BLaER1 treated with 17β-estradiol and CSF1 and Interleukin-3, amounts not matched to agents 10 nM and 100 nM (cell line): ENCODE results near the gene GLIS2.
"Not testable (repeated sequence)": the region's sequence is repeated elsewhere in the genome, so short reads cannot be mapped to it uniquely, and the experiment has no call there.

Source experiments
- H3K27ac ChIP-seq, 11 experiments: shearing (Covaris generic); formaldehyde crosslinking; 2 replicates each; pipeline ENCODE4 v1.8.1; 2022
- H3K27me3 ChIP-seq, 11 experiments: shearing (Covaris generic); formaldehyde crosslinking; 2 replicates each; pipeline ENCODE4 v1.8.1; 2022
- H3K36me3 ChIP-seq, 11 experiments: shearing (Covaris generic); formaldehyde crosslinking; 2 replicates each; pipeline ENCODE4 v1.8.1; 2022
- H3K4me1 ChIP-seq, 10 experiments: shearing (Covaris generic); formaldehyde crosslinking; 2 replicates each; pipeline ENCODE4 v1.8.1; 2022
- H3K4me2 ChIP-seq, 11 experiments: shearing (Covaris generic); formaldehyde crosslinking; 2 replicates each; pipeline ENCODE4 v1.8.1; 2022
- H3K4me3 ChIP-seq, 10 experiments: shearing (Covaris generic); formaldehyde crosslinking; 2 replicates each; pipeline ENCODE4 v1.8.1; 2022
- H3K9ac ChIP-seq, 11 experiments: shearing (Covaris generic); formaldehyde crosslinking; 2 replicates each; pipeline ENCODE4 v1.8.1; 2022
- H3K9me3 ChIP-seq, 11 experiments: shearing (Covaris generic); formaldehyde crosslinking; replicated peaks in 1 of 11; 2 replicates each; pipeline ENCODE4 v1.8.1; 2022
- H4K20me1 ChIP-seq, 11 experiments: shearing (Covaris generic); formaldehyde crosslinking; 2 replicates each; pipeline ENCODE4 v1.8.1; 2022
- Cebpa-rat ChIP-seq, 11 experiments: shearing (Covaris generic); IDR thresholded peaks; 2 replicates each; pipeline ENCODE4 v1.8.1; 2022

Gene GLIS2

DNA sequence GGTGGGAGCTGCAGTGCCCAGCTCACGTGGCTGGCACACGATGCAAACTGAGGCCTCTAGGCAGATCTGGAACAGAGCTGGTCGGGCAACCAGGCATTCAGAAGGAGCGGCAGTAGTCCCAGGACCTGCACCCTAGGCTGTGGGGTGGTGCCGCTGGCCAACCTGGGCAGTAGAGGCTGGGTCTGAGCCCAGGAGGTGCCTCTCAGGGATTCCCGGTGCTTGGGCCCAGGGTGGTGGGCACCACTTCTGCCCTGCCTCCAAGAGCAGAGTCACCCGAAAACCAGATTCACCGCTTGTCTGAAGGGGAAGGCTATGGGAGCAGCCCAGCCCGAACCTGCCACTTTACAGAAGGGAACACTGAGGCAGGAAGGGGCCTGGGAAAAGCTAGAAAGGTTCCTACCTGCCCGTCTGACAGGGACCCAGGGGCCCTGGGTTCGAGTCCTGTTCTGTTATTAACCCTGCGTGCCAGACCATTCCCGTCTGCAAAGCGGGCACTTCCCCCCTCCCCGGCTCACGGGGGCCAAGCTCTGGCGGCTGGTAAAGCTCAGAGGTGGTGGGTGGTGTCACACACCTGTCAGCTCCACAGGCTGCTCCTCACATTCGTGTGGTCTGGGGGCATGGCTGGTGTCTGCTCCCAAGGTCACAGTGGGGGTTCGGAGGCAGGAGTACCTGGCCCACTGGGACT lies 16.9 kb downstream of the GLIS2 start:
- Histone ChIP-seq H3K9ac (0 out of 22 replicates have a peak overlapping the region, but pooled peaks of 1 of the 11 experiments have one; percentile 2), H3K4me1 (peaks cover 22 to 42% (median 31%) of the 10 kb centered on the region in 10 experiments), H4K20me1 (peaks cover 0 to 87% (median 48%) of the 10 kb centered on the region in 11 experiments; a peak in 19 of 22 replicates), H3K4me2 (no peak overlapping the region), H3K36me3 (peaks cover 22 to 54% (median 46%) of the 10 kb centered on the region in 11 experiments), H3K9me3 (no peaks in the 10 kb centered on the region), H3K4me3 (no peak overlapping the region), H3K27ac (no peak overlapping the region), H3K27me3 (no peaks in the 10 kb centered on the region)
- no peak for TF ChIP-seq Cebpa-rat (IDR thresholded peaks at IDR 0.05)

- H4K20me1 ChIP-seq = peaks cover 0 to 92% (median 53%) of the 10 kb centered on the region in 11 experiments; a peak in 20 of 22 replicates
- no peaks in the 10 kb centered on the region for H3K9me3 ChIP-seq
- no peak overlapping the region for H3K4me3 ChIP-seq
- H3K27me3 ChIP-seq = no peaks in the 10 kb centered on the region
- no peak overlapping the region for H3K4me2 ChIP-seq
- H3K36me3 ChIP-seq = peaks cover 27 to 59% (median 51%) of the 10 kb centered on the region in 11 experiments
- peaks cover 18 to 42% (median 26%) of the 10 kb centered on the region in 10 experiments for H3K4me1 ChIP-seq
- H3K9ac ChIP-seq = 0 out of 22 replicates have a peak overlapping the region, but pooled peaks of 1 of the 11 experiments have one; percentile 2
- no peak for TF ChIP-seq Cebpa-rat (IDR thresholded peaks at IDR 0.05)
- no peak overlapping the region for H3K27ac ChIP-seq
Observed at GRCh38 chr16:4333308-4333638, 17.4 kb downstream of the GLIS2 start.

DNA sequence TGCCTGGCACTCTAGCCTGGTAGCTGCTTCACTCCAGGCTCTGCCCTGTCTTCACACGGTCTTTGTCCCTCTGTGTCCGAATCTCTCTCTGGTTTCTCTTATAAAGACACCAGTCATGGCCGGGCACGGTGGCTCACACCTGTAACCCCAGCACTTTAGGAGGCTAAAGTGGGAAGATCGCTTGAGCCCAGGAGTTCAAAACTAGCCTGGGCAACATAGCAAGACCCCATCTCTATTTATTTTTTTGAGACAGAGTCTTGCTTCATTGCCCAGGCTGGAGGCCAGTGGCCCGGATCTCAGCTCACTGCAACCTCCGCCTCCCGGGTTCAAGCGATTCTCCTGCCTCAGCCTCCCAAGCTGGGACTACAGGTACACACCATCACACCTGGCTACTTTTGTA lies 17.8 kb downstream of the GLIS2 start:
- not testable (repeated sequence) for H3K27me3 ChIP-seq, H3K27ac ChIP-seq, H3K9ac ChIP-seq, H3K4me2 ChIP-seq, H3K4me3 ChIP-seq, H3K9me3 ChIP-seq
- Histone ChIP-seq H3K36me3 (peaks cover 31 to 64% (median 55%) of the 10 kb centered on the region in 11 experiments), H4K20me1 (peaks cover 0 to 93% (median 57%) of the 10 kb centered on the region in 11 experiments; a peak in 21 of 22 replicates), H3K4me1 (peaks cover 14 to 38% (median 21%) of the 10 kb centered on the region in 10 experiments)

DNA sequence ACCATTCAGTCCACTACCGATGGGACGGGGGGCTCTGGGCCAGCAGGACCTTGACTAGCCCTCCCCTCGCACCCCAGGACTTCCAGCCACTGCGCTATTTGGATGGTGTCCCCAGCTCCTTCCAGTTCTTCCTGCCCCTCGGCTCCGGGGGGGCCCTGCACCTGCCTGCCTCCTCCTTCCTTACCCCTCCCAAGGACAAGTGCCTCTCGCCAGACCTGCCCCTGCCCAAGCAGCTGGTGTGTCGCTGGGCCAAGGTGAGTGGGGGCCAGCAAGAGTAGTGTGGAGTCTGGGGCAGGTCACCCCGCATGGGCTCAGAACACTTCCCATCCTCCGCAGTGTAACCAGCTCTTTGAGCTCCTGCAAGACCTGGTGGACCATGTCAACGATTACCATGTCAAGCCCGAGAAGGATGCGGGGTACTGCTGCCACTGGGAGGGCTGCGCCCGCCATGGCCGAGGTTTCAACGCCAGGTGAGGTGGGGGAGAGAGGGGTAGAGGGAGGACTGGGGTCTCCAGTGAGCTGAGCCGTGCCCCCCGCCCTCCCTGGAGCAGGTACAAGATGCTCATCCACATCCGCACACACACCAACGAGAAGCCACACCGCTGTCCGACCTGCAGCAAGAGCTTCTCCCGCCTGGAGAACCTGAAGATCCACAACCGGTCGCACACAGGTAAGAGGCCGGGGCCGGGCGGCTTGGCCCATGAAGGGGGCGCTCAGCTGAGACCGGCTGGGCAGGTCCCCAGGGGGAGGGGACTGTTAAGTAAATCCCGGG lies 19.0 kb downstream of the GLIS2 start:
- no peak for TF ChIP-seq Cebpa-rat (IDR thresholded peaks at IDR 0.05)
- H3K9me3 ChIP-seq = no peaks in the 10 kb centered on the region
- H3K4me1 ChIP-seq = peaks cover 2 to 31% (median 12%) of the 10 kb centered on the region in 10 experiments
- peaks cover 0 to 93% (median 69%) of the 10 kb centered on the region in 11 experiments; a peak in 21 of 22 replicates for H4K20me1 ChIP-seq
- no peak overlapping the region for H3K4me3 ChIP-seq
- H3K27me3 ChIP-seq = no peaks in the 10 kb centered on the region
- H3K4me2 ChIP-seq = no peak overlapping the region
- no peak overlapping the region for H3K9ac ChIP-seq
- H3K27ac ChIP-seq = no peak overlapping the region
- H3K36me3 ChIP-seq = peaks cover 43 to 76% (median 67%) of the 10 kb centered on the region in 11 experiments

GRCh38 chr16:4336701-4337539 lies 21.1 kb downstream of the GLIS2 start:
- Histone ChIP-seq H3K27ac (peak overlapping the region in 1 of 11 experiments; percentile 38; a peak in 1 of 22 replicates), H3K9ac (peak overlapping the region in 2 of 11 experiments; percentile 27 to 28; a peak in 1 of 22 replicates), H3K9me3 (no peaks in the 10 kb centered on the region), H3K4me2 (no peak overlapping the region), H3K4me3 (no peak overlapping the region), H3K4me1 (peaks cover 0 to 41% (median 19%) of the 10 kb centered on the region in 10 experiments; a peak in 13 of 20 replicates), H3K36me3 (peaks cover 63 to 94% (median 86%) of the 10 kb centered on the region in 11 experiments), H4K20me1 (peaks cover 0 to 95% (median 83%) of the 10 kb centered on the region in 11 experiments; a peak in 21 of 22 replicates), H3K27me3 (no peaks in the 10 kb centered on the region)
- TF ChIP-seq Cebpa-rat (IDR thresholded peaks at IDR 0.05) = no peak

DNA sequence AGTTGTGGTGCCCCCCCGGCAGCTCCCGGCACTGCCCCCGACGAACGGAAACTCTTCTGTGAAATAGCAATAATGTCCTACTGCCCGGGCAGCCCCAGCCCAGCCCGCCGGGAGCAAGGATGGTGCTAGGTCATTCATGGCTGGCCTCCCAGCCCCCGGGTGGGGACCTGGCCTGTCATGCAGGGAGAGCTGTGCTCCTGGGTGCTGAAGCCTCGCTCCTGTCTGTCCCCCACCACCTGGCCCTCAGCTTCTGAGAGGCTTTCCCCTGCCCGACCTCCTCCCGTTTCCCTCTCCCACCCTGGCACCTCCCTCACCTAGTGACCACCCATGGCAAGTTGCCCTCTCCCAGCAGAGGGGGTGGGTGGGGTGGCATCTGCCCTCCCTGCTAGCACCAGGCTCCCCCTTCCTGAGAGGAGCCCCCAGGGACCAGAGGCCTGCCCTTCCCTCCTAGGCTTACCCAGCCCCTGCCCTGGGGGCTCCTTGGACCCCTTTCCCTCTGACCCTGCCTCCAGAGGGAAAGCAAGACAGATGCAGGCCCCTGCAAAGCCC lies 21.7 kb downstream of the GLIS2 start:
- Histone ChIP-seq H3K4me1 (peaks cover 0 to 41% (median 19%) of the 10 kb centered on the region in 10 experiments; a peak in 13 of 20 replicates), H3K36me3 (peaks cover 67 to 89% (median 81%) of the 10 kb centered on the region in 11 experiments), H4K20me1 (peaks cover 0 to 95% (median 86%) of the 10 kb centered on the region in 11 experiments; a peak in 21 of 22 replicates), H3K4me2 (no peak overlapping the region), H3K27ac (peak overlapping the region in 2 of 11 experiments; percentile 25 to 38; a peak in 3 of 22 replicates), H3K9me3 (no peaks in the 10 kb centered on the region), H3K27me3 (no peaks in the 10 kb centered on the region), H3K4me3 (no peak overlapping the region), H3K9ac (peak overlapping the region in 5 of 11 experiments; percentile 4 to 50 (median 27); a peak in 5 of 22 replicates)
- TF ChIP-seq Cebpa-rat (IDR thresholded peaks at IDR 0.05) = no peak

- Histone ChIP-seq H3K27ac (peak overlapping the region in 2 of 11 experiments; percentile 16 to 38; a peak in 4 of 22 replicates), H3K36me3 (peaks cover 72 to 89% (median 82%) of the 10 kb centered on the region in 11 experiments)
Observed at GRCh38 chr16:4338125-4338582, 22.3 kb downstream of the GLIS2 start.

More at GRCh38 chr16:4338125-4338582, 22.3 kb downstream of the GLIS2 start:
- Histone ChIP-seq H3K9me3 (no peaks in the 10 kb centered on the region), H3K4me3 (no peak overlapping the region), H3K4me1 (peaks cover 0 to 41% (median 19%) of the 10 kb centered on the region in 10 experiments; a peak in 13 of 20 replicates), H3K4me2 (no peak overlapping the region), H4K20me1 (peaks cover 0 to 95% (median 87%) of the 10 kb centered on the region in 11 experiments; a peak in 21 of 22 replicates), H3K9ac (peak overlapping the region in 8 of 11 experiments; percentile 3 to 50 (median 22); a peak in 9 of 22 replicates), H3K27me3 (no peaks in the 10 kb centered on the region)
- no peak for TF ChIP-seq Cebpa-rat (IDR thresholded peaks at IDR 0.05)
